ENCODE data around the gene VWA5B1.

- no peak for TF ChIP-seq POLR2A (IDR thresholded peaks at IDR 0.05)
- TF ChIP-seq, protein P1, sequence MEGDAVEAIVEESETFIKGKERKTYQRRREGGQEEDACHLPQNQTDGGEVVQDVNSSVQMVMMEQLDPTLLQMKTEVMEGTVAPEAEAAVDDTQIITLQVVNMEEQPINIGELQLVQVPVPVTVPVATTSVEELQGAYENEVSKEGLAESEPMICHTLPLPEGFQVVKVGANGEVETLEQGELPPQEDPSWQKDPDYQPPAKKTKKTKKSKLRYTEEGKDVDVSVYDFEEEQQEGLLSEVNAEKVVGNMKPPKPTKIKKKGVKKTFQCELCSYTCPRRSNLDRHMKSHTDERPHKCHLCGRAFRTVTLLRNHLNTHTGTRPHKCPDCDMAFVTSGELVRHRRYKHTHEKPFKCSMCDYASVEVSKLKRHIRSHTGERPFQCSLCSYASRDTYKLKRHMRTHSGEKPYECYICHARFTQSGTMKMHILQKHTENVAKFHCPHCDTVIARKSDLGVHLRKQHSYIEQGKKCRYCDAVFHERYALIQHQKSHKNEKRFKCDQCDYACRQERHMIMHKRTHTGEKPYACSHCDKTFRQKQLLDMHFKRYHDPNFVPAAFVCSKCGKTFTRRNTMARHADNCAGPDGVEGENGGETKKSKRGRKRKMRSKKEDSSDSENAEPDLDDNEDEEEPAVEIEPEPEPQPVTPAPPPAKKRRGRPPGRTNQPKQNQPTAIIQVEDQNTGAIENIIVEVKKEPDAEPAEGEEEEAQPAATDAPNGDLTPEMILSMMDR (IDR thresholded peaks at IDR 0.05 in 8 of 11, conservative IDR thresholded peaks at IDR 0.05 in 3 of 11) = no peak
These were observed 78.3 kb downstream of the VWA5B1 start for GRCh38 chr1:20368866-20369470.

All from spleen (tissue), 7 donors.